GM12878 (cell line): ENCODE measurements around the gene HEXIM2. TPM values are rescaled to one million over a fixed set of nuclear protein-coding genes. Genes with fewer than 3 reads are reported as not detected.
A peak's percentile ranks its signal among the peaks of the same experiment; 100 is the strongest.

Source experiments
- ATAC-seq: fragments of 200-7000 bp; cut with Tn5 transposase; 3 replicates; pipeline ENCODE4 v1.9.1; 2020; ENCODE audit warnings: mild to moderate bottlenecking, moderate library complexity
- BruUV-seq: library from RNA; stranded (reverse); fragments of 400-500 nt; replicated peaks from 2 replicates; lab custom pipeline; 2021; lab: Mats Ljungman, UMichigan
- CTCF ChIA-PET: fragments of 300-600 bp; sonication (Branson Sonifier 250); formaldehyde crosslinking; extraction: SDS; loops from one replicate; lab custom pipeline; 2021; ENCODE audit warnings: inconsistent platforms; lab: Yijun Ruan, JAX
- POLR2A ChIA-PET: fragments of 350-600 bp; formaldehyde crosslinking; extraction: SDS; loops from one replicate; lab custom pipeline; 2021; ENCODE audit warnings: inconsistent platforms; lab: Charles Lee
- RAD21 ChIA-PET: fragments of 300-600 bp; sonication (Branson Sonifier 250); formaldehyde crosslinking; loops from one replicate; lab custom pipeline; 2023; ENCODE audit warnings: antibody characterized with exemption; ENCODE audit not compliant: unreplicated experiment; lab: Charles Lee
- SMC1A ChIA-PET: fragments of 300-600 bp; sonication (Branson Sonifier 250); formaldehyde crosslinking; loops from one replicate; lab custom pipeline; 2023; ENCODE audit not compliant: unreplicated experiment, uncharacterized antibody; lab: Charles Lee
- DNase-seq: peaks from one replicate; pipeline ENCODE4 v3.0.0-alpha.2; 2011; ENCODE audit warnings: low read depth, low spot score
- FAIRE-seq: peaks from 3 replicates; lab custom pipeline; 2011; peaks lifted over from hg19 to GRCh38; lab: Jason Lieb, UNC
- H2AFZ ChIP-seq: 2 replicates; pipeline ENCODE4 v1.6.0; 2011; ENCODE audit warnings: low read depth, low read length, control low read depth; ENCODE audit not compliant: control insufficient read depth
- H3K27ac ChIP-seq: 2 replicates; pipeline ENCODE4 v1.5.1; 2011; ENCODE audit warnings: control low read depth; ENCODE audit not compliant: control insufficient read depth, insufficient read depth
- H3K27me3 ChIP-seq, 2 experiments: replicated peaks in 1 of 2; 2 replicates each; pipeline versions ENCODE4 v1.6.0 to v1.6.1; 2011; ENCODE audit warnings: low read length in 1 of 2; ENCODE audit not compliant: control insufficient read depth in 2 of 2, insufficient read depth in 2 of 2
- H3K36me3 ChIP-seq, 2 experiments: 2 replicates each; pipeline ENCODE4 v1.5.1; 2011; ENCODE audit warnings: low read length in 1 of 2; ENCODE audit not compliant: control insufficient read depth in 2 of 2, insufficient read depth in 2 of 2
- H3K4me1 ChIP-seq: 2 replicates; pipeline ENCODE4 v1.6.1; 2011; ENCODE audit warnings: mild to moderate bottlenecking, low read length, moderate library complexity, mixed read lengths; ENCODE audit not compliant: control insufficient read depth, insufficient read depth
- H3K4me2 ChIP-seq: 2 replicates; pipeline ENCODE4 v1.6.0; 2011; ENCODE audit warnings: control low read depth; ENCODE audit not compliant: control insufficient read depth, insufficient read depth
- H3K4me3 ChIP-seq: fragments of 200-600 bp; sonication (generic); 2 replicates; pipeline ENCODE4 v1.5.1; 2016
- H3K79me2 ChIP-seq: 2 replicates; pipeline ENCODE4 v1.6.0; 2011; ENCODE audit warnings: low read length; ENCODE audit not compliant: control insufficient read depth, insufficient read depth
- H3K9ac ChIP-seq: 2 replicates; pipeline ENCODE4 v1.8.0; 2011; ENCODE audit warnings: low read length, control low read depth, mixed read lengths; ENCODE audit not compliant: control insufficient read depth, insufficient read depth
- H3K9me3 ChIP-seq: replicated peaks from 3 replicates; pipeline ENCODE4 v1.5.1; 2011; ENCODE audit warnings: mild to moderate bottlenecking, low read length; ENCODE audit not compliant: control insufficient read depth, insufficient read depth
- H4K20me1 ChIP-seq: 2 replicates; pipeline ENCODE4 v1.6.0; 2011; ENCODE audit not compliant: control insufficient read depth, insufficient read depth
- BMI1 ChIP-seq: fragments of 450-650 bp; IDR thresholded peaks from 2 replicates; pipeline ENCODE4 v1.6.1; 2016; ENCODE audit warnings: mild to moderate bottlenecking, moderate library complexity, borderline replicate concordance
- BRCA1 ChIP-seq: IDR thresholded peaks from 2 replicates; pipeline ENCODE4 v1.6.1; 2011; ENCODE audit warnings: low read depth, low read length, improper control_type of control experiment
- CBFB ChIP-seq: IDR thresholded peaks from 2 replicates; pipeline ENCODE4 v1.6.1; 2016; ENCODE audit warnings: antibody characterized with exemption, low read depth
- ELK1 ChIP-seq: IDR thresholded peaks from 2 replicates; pipeline ENCODE4 v1.6.1; 2012; ENCODE audit warnings: low read depth, low read length, improper control_type of control experiment
- FOS ChIP-seq: IDR thresholded peaks from 3 replicates; pipeline ENCODE4 v1.6.1; 2011; ENCODE audit warnings: borderline replicate concordance; ENCODE audit not compliant: insufficient read length; ENCODE audit errors: extremely low read depth
- HCFC1 ChIP-seq: fragments of 150-350 bp; IDR thresholded peaks from 2 replicates; pipeline ENCODE4 v1.6.1; 2014; ENCODE audit warnings: low read length
- HDAC2 ChIP-seq: fragments of 200-600 bp; sonication (generic); IDR thresholded peaks from 2 replicates; pipeline ENCODE4 v1.6.1; 2017
- IRF4 ChIP-seq: IDR thresholded peaks from 2 replicates; pipeline ENCODE4 v1.6.1; 2011; ENCODE audit warnings: low read depth, low read length
- KAT2A ChIP-seq: conservative IDR thresholded peaks from 2 replicates; pipeline ENCODE4 v1.6.1; 2011; ENCODE audit warnings: low read depth, low read length; ENCODE audit not compliant: control insufficient read depth
- LARP7 ChIP-seq: fragments of 450-650 bp; IDR thresholded peaks from 2 replicates; pipeline ENCODE4 v1.6.1; 2017; ENCODE audit warnings: mild to moderate bottlenecking
- MEF2B ChIP-seq: fragments of 450-650 bp; IDR thresholded peaks from 2 replicates; pipeline ENCODE4 v1.6.1; 2018; ENCODE audit warnings: mild to moderate bottlenecking, moderate library complexity; ENCODE audit not compliant: partially characterized antibody, poor library complexity, severe bottlenecking
- MLLT1 ChIP-seq: fragments of 450-650 bp; IDR thresholded peaks from 2 replicates; pipeline ENCODE4 v1.6.1; 2016; ENCODE audit warnings: mild to moderate bottlenecking
- NBN ChIP-seq: fragments of 450-650 bp; IDR thresholded peaks from 2 replicates; pipeline ENCODE4 v1.6.1; 2016
- NR2C1 ChIP-seq: fragments of 450-650 bp; IDR thresholded peaks from 2 replicates; pipeline ENCODE4 v1.6.1; 2017; ENCODE audit warnings: antibody characterized with exemption, mild to moderate bottlenecking, moderate library complexity
- PAX5 ChIP-seq: IDR thresholded peaks from 2 replicates; pipeline ENCODE4 v1.6.1; 2011; ENCODE audit warnings: low read depth, low read length, borderline replicate concordance
- PBX3 ChIP-seq: IDR thresholded peaks from 2 replicates; pipeline ENCODE4 v1.6.1; 2011; ENCODE audit warnings: mild to moderate bottlenecking, low read depth, low read length, moderate library complexity; ENCODE audit not compliant: insufficient replicate concordance
- RAD21 ChIP-seq: IDR thresholded peaks from 2 replicates; pipeline ENCODE4 v1.6.1; 2011; ENCODE audit warnings: mild to moderate bottlenecking, low read depth, low read length, moderate library complexity; ENCODE audit not compliant: insufficient read depth
- RBBP5 ChIP-seq: fragments of 200-600 bp; sonication (generic); conservative IDR thresholded peaks from 2 replicates; pipeline ENCODE4 v1.6.1; 2016
- RFX5 ChIP-seq: IDR thresholded peaks from 2 replicates; pipeline ENCODE4 v1.6.1; 2011; ENCODE audit warnings: low read depth, low read length, improper control_type of control experiment
- SPI1 ChIP-seq: IDR thresholded peaks from 2 replicates; pipeline ENCODE4 v1.6.1; 2011; ENCODE audit warnings: low read depth, mild to moderate bottlenecking, low read length, moderate library complexity, borderline replicate concordance; ENCODE audit not compliant: insufficient read depth
- YY1 ChIP-seq: IDR thresholded peaks from 2 replicates; pipeline ENCODE4 v1.6.1; 2011; ENCODE audit warnings: low read depth, mild to moderate bottlenecking, low read length
- ZZZ3 ChIP-seq: IDR thresholded peaks from 2 replicates; pipeline ENCODE4 v1.6.1; 2011; ENCODE audit warnings: low read depth; ENCODE audit not compliant: control insufficient read depth, insufficient read length
- WGBS: methylation state at CpG from one replicate; pipeline ENCODE4 v1.1.6; 2016; ENCODE audit warnings: low lambda C conversion rate; ENCODE audit not compliant: insufficient replicate concordance, insufficient coverage; ENCODE audit errors: missing lambda C conversion rate; 5-methylcytosine and 5-hydroxymethylcytosine counted together
- in situ Hi-C: fragments of 300-500 bp; cut with MboI; formaldehyde crosslinking; loops from 9 replicates; pipeline ENCODE4 v1.14.3; 2018; ENCODE audit warnings: mixed read lengths
- intact Hi-C: fragments of 100-400 bp; cut with micrococcal nuclease; formaldehyde crosslinking; loops from one replicate; pipeline ENCODE4 v1.14.2; 2022; ENCODE audit not compliant: unreplicated experiment
- polyA plus RNA-seq, 11 experiments: library from polyadenylated mRNA; depleted of rRNA in 4 of 11; unstranded in 6 of 11; stranded (reverse) in 5 of 11; fragments of >200 nt; fragmentation: Nextera tagmentation in 4 of 11; fragmentation: Illumina TruSeq in 1 of 11; extraction: Ambion mirVana in 4 of 11; extraction: Trizol in 1 of 11; gene quantifications; 1 replicate in 1 of 11; 2 replicates in 10 of 11; pipeline versions ENCODE4 v1.2.1 to v1.2.3, GENCODE V29; 2011 to 2016; ENCODE audit warnings: inconsistent platforms in 2 of 11, missing spikeins in 2 of 11, low read depth in 1 of 11
- total RNA-seq, 4 experiments: library from RNA; depleted of rRNA in 3 of 4; stranded (reverse); fragments of >200 nt in 3 of 4; fragmentation: Illumina TruSeq in 1 of 4; extraction: Trizol in 1 of 4; gene quantifications; 2 replicates each; pipeline versions ENCODE4 v1.2.1 to v1.2.3, GENCODE V29; 2013 to 2021

Gene HEXIM2
- total and polyA plus RNA-seq, 10 of the 15 experiments (the other 5 are each of a cell fraction or from before 2014, with no cell fraction given): 0.10 to 10.3 (median 6.4) TPM

- peak overlapping the region; percentile 98 for H3K9ac ChIP-seq
- H3K36me3 ChIP-seq: no peaks in the 10 kb centered on the region
- DNase-seq: peak; percentile 85
- intact Hi-C loops: loop anchor here (1.0 to 5.0 kb wide), 2 partner anchors 14 to 155 kb away; partner anchors contain the start of gene HEXIM2
- peak overlapping the region; percentile 37; the same call in 1 of the 2 replicates for H3K4me2 ChIP-seq
- H3K9me3 ChIP-seq: no peaks in the 10 kb centered on the region
- CTCF ChIA-PET: interaction anchor here (0.6 to 11.0 kb wide), 11 partner anchors 13 to 171 kb away, joined by 3 to 280 read pairs (median 7); partner anchors contain the start of genes ACBD4 and HEXIM2
- H2AFZ ChIP-seq: peak overlapping the region; percentile 90
- H3K4me3 ChIP-seq: peak overlapping the region; percentile 85
- RAD21 ChIA-PET: interaction anchor here (0.9 to 6.7 kb wide), 7 partner anchors 12 to 372 kb away, joined by 3 to 121 read pairs (median 9); partner anchors contain the start of genes ACBD4 and HEXIM2
- peak; percentile 45 for ATAC-seq
- no peaks in the 10 kb centered on the region; the same call in 1 of the 2 replicates for H4K20me1 ChIP-seq
- no peak for FAIRE-seq
- H3K27ac ChIP-seq: peak overlapping the region; percentile 100
- POLR2A ChIA-PET: interaction anchor here (0.7 to 7.1 kb wide), 10 partner anchors 10 to 248 kb away, joined by 3 to 239 read pairs (median 6); partner anchors contain the start of genes ACBD4, EFTUD2, FMNL1 and HEXIM2
- H3K79me2 ChIP-seq: peaks cover 45% of the 10 kb centered on the region
- SMC1A ChIA-PET: interaction anchor here (1.6 to 6.7 kb wide), 3 partner anchors 12 to 73 kb away, joined by 3 to 114 read pairs (median 81); partner anchors contain the start of genes ACBD4 and HEXIM2
- under 1% methylated on average over 34 of the region's 38 CpGs for WGBS
- H3K27me3 ChIP-seq: no peaks in the 10 kb centered on the region
- no TSS peak for BruUV-seq
- in situ Hi-C loops: no loop called here
- H3K4me1 ChIP-seq: peaks cover 23% of the 10 kb centered on the region
- no peak for TF ChIP-seq SPI1
- TF ChIP-seq FOS: no peak
- TF ChIP-seq ELK1: no peak
- TF ChIP-seq PAX5: no peak
- peak; percentile 48; the same call in 1 of the 2 replicates for TF ChIP-seq HCFC1
- TF ChIP-seq BRCA1: no peak
- peak; percentile 77; the same call in 1 of the 2 replicates for TF ChIP-seq RBBP5
- TF ChIP-seq LARP7: 0 out of 2 replicates have a peak, but pooled peaks have one; percentile 42
- TF ChIP-seq MLLT1: peak; percentile 86
- peak; percentile 33; the same call in 1 of the 2 replicates for TF ChIP-seq IRF4
- no peak for TF ChIP-seq KAT2A
- no peak for TF ChIP-seq NR2C1
- TF ChIP-seq NBN: peak; percentile 69
- no peak for TF ChIP-seq RAD21
- TF ChIP-seq HDAC2: no peak
- no peak for TF ChIP-seq ZZZ3
- peak; percentile 90 for TF ChIP-seq YY1
- TF ChIP-seq BMI1: peak; percentile 60; the same call in 1 of the 2 replicates
- TF ChIP-seq PBX3: peak; percentile 88
- no peak for TF ChIP-seq CBFB
- TF ChIP-seq MEF2B: peak; percentile 52
- no peak for TF ChIP-seq RFX5
Observed at GRCh38 chr17:45147581-45148182, 14.0 kb upstream of the HEXIM2 start.
